Measurements from ENCODE around the gene KRTAP5-1.
"Not testable (repeated sequence)": the region's sequence is repeated elsewhere in the genome, so short reads cannot be mapped to it uniquely, and the experiment has no call there.

Gene KRTAP5-1

GRCh38 chr11:1584661-1585370 is at the start of gene KRTAP5-1:
KRTAP5-1 (minus strand) TSS chr11:1585283; CDS start chr11:1585249, 34 bp downstream.
- not testable (repeated sequence) for DNase-seq (ENCODE audit: low read depth)

- no peak for DNase-seq (ENCODE audit: low read depth)
Observed at GRCh38 chr11:1633864-1634263, 48.8 kb upstream of the KRTAP5-1 start.

GRCh38 chr11:1632053-1632714 is 47.1 kb upstream of the KRTAP5-1 start:
- no peak for DNase-seq (ENCODE audit: low read depth)

- no peak for DNase-seq (ENCODE audit: low read depth)
Observed at GRCh38 chr11:1631066-1631568, 46.0 kb upstream of the KRTAP5-1 start.

GRCh38 chr11:1630271-1630670 is 45.2 kb upstream of the KRTAP5-1 start:
- DNase-seq (ENCODE audit: low read depth): no peak

- no peak for DNase-seq (ENCODE audit: low read depth)
Observed at GRCh38 chr11:1629326-1630185, 44.5 kb upstream of the KRTAP5-1 start, which contains the start of gene KRTAP5-5. KRTAP5-5 (plus strand) TSS chr11:1629775; CDS start chr11:1629841, 66 bp downstream.

- no peak for DNase-seq (ENCODE audit: low read depth)
Observed at GRCh38 chr11:1628506-1629325, 43.6 kb upstream of the KRTAP5-1 start.

- no peak for DNase-seq (ENCODE audit: low read depth)
Observed at GRCh38 chr11:1625541-1625940, 40.5 kb upstream of the KRTAP5-1 start.

- DNase-seq (ENCODE audit: low read depth): no peak
Observed at GRCh38 chr11:1624621-1625020, 39.5 kb upstream of the KRTAP5-1 start.

- no peak for DNase-seq (ENCODE audit: low read depth)
Observed at GRCh38 chr11:1623716-1624115, 38.6 kb upstream of the KRTAP5-1 start.

- no peak for DNase-seq (ENCODE audit: low read depth)
Observed at GRCh38 chr11:1622086-1622485, 37.0 kb upstream of the KRTAP5-1 start, which contains the start of gene KRTAP5-4. KRTAP5-4 (minus strand) TSS chr11:1622138; CDS start chr11:1622093, 45 bp downstream.

GRCh38 chr11:1619449-1619848 is 34.4 kb upstream of the KRTAP5-1 start:
- DNase-seq (ENCODE audit: low read depth): no peak

- no peak for DNase-seq (ENCODE audit: low read depth)
Observed at GRCh38 chr11:1618231-1618630, 33.1 kb upstream of the KRTAP5-1 start.

- no peak for DNase-seq (ENCODE audit: low read depth)
Observed at GRCh38 chr11:1608363-1608762, 23.3 kb upstream of the KRTAP5-1 start, which contains the start of gene KRTAP5-3. KRTAP5-3 (minus strand) TSS chr11:1608463; CDS start chr11:1608385, 78 bp downstream.

GRCh38 chr11:1607901-1608300 is 22.8 kb upstream of the KRTAP5-1 start:
- DNase-seq (ENCODE audit: low read depth): not testable (repeated sequence)

- not testable (repeated sequence) for DNase-seq (ENCODE audit: low read depth)
Observed at GRCh38 chr11:1607156-1607845, 22.2 kb upstream of the KRTAP5-1 start.

- not testable (repeated sequence) for DNase-seq (ENCODE audit: low read depth)
Observed at GRCh38 chr11:1605923-1606322, 20.8 kb upstream of the KRTAP5-1 start.

GRCh38 chr11:1604711-1605110 is 19.6 kb upstream of the KRTAP5-1 start:
- DNase-seq (ENCODE audit: low read depth): no peak

GRCh38 chr11:1604181-1604580 is 19.1 kb upstream of the KRTAP5-1 start:
- DNase-seq (ENCODE audit: low read depth): no peak

- no peak for DNase-seq (ENCODE audit: low read depth)
Observed at GRCh38 chr11:1603629-1604028, 18.5 kb upstream of the KRTAP5-1 start.

- DNase-seq (ENCODE audit: low read depth): not testable (repeated sequence)
Observed at GRCh38 chr11:1601663-1602062, 16.6 kb upstream of the KRTAP5-1 start.
